Measurements from ENCODE around the gene ATP2B2.

ATP2B2 gene

DNA sequence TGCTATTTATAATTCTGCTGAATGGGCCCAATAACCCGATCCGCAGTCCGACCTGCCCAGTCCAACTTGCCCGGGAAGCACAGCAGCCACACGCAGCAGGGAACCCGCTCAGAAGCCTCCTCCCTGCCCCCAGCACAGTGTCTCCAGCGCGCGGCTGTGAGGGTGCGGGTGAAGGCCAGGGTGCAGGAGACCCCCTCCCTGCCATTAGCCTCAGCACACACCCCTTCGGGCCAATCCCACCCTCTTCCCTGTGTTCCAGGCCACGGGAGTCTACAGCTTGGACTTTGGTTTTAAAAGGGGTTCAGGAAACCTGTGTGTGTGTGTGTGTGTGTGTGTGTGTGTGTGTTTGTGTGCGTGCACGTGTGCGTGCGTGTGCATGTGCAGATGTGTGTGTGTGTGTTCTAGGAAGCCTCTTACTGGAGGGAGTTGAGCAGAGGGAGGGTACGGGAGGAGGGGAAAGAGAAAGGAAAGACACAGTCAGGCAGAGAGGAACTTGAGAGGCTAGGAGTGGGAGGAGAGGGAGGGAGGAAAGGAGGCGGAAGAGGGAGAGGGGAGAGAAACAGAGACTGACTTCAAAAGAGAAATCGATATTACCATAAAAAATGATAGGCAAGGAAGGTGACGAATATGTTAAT lies 34.2 kb downstream of the ATP2B2 start:
- DNase-seq (ENCODE audit: low read depth in 1 of 2, low spot score in 1 of 2) = no peak

DNA sequence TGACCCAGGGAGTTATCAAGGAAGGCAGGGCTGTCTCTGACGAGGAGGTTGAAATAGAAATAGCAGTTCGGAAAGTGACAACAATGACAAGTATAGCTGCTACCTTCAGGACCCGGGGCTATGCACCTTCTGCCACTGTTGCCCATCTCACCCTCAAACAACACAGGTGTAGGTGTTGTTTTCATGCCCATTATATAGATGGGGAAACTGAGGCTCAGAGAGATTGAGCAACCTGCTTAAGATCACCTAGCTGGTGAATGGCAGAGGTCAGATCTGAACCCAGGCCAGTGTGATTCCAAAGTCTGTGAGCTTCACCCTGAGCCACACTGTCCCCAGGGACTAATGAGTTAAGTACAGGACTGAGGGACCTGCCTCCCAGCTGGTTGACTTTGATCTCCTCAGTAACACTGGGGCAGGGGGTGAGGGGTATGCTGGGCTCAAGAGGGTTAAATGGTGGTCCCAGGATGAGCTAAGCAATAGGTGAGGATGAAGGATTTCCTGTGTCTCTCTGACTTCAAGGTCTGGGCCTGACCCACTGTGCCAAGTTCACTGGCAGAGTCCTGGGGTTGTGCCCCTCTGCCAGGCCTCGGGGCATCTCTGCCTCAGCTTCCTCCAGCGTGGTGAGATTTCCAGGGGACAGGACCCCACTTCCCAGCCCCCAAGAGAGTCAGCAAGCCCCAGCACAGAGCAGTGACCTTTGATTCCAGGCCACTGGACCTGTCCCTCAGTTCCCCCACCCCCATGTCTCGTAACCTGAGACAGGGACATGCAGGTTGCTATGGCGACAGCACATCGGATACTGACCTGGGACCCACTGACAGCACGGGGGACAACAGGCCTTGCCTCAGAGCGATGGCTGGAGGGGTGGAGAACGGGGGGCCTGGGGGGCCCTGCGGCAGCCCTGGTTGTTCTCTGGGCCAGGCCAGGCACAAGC lies 35.0 kb downstream of the ATP2B2 start:
- no peak for DNase-seq (ENCODE audit: low read depth in 1 of 2, low spot score in 1 of 2)

DNA sequence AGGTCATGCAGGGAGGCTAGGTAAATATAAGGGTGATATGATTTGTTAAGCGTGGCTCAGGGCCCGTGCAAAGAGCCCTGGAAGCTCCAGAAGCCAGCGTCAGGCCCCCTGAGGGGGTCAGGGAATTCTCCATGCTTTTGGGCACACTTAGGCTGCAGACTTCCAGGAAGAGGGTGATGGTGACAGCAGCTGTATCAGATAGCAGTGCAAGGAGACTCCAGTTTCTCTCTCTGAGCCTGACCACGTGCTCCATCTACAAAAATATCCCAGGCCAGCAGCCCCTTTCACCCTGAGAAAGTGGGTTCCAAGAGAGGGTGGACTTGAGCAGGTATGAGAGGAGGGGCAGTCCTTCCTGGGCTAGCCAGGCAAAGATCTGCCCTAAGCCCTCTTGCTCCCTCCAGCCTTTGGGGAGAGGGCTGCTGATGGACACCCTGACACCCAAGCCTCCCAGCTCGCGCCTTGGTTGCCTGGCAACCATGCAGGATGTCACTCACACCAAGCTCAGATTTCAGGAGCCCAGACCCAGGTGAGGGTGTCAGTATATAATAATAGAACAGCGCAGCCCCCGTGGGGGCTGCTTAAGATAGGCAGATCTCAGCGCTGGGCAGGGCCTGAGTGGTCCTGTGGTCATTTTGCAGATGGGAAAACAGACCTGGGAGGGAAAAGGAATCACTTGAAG lies 35.8 kb downstream of the ATP2B2 start:
- no peak for DNase-seq (ENCODE audit: low read depth in 1 of 2, low spot score in 1 of 2)

DNA sequence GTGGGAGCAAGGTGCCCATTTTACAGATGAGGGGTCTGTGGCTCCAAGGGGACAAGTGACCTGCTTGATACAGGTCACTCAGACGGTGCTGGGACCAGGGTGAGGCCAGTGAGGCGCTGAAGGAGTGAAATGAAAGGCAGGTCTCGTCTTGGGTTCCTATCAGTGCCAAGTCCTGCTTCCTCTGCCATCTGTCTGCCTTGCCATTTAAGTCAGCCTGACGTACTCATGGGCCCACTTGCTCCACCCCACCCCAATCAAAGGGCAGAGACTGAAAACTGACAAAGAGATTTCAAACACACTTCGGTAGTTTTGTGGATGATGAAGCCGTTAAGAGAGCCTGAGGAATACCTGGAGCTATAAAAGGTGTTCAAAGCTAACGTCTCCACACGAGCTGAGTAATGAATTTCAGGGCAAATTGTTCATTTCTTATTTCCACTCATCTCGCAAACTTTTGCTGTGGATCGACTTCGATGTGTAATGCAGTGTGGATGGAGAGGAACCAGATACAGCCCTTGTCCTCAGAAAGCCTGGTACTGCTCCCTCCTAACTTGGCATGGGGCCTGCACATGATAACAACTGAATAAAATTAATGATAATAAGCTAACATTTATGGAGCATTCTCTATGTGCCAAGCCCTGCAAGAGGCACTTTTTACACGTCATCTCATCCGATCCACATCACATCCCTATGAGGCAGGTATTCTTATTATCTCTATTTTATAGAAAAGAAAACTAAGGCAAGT lies 36.6 kb downstream of the ATP2B2 start:
- no peak for DNase-seq (ENCODE audit: low read depth in 1 of 2, low spot score in 1 of 2)

DNA sequence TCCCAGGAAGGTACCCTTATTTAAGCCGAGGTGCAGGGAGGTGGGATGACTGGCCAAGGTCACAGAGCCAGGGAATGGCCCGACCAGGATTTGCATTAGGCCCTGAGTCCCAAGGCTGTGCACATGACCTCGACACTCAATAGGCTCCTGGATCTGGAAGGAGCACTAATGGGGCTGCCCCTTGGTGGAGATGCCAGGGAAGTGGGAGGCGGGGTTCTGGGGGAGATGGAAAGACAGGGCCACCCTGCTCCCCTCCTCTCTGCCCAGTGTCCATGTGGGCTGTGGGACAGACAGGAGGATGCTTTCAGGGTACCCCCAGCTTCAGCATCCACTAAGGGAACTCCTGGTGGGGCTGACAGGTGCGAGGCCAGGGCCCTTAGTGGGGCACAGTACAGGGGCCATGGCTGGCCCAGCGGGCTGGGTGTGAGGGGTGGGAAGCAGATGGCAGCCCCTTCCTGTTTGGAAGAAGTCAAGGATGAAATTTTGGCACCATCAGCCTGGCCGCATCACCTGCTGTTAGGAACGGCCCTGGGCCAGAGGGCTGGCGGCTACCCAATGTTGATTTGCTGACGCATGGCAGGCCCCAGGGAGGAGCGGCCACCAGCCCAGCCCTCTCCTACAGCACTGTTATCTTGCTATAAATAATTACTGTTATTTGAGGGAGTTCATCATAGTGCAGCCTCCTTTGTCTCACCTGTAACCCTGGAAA lies 37.3 kb downstream of the ATP2B2 start:
- DNase-seq (ENCODE audit: low read depth in 1 of 2, low spot score in 1 of 2) = no peak

DNA sequence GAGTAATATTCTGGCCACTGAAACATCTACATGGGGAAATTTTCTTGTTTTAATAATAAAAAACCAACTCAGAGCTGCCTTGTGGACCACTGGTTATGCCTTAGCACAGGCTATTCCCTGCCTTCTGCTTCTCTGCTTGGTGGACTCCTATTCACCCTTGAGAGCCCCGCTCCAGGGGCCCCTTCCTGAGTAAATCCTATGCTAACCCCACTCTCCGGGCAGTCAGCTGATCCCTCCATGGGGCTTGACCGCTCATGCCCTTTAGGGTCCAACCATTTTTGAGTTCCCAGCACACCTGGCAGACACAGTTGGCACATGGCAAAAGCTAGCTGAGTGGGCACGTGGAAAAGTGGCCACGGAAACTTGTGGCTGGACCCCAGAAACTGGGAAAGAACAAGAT lies 38.2 kb downstream of the ATP2B2 start:
- no peak for DNase-seq (ENCODE audit: low read depth in 1 of 2, low spot score in 1 of 2)

DNA sequence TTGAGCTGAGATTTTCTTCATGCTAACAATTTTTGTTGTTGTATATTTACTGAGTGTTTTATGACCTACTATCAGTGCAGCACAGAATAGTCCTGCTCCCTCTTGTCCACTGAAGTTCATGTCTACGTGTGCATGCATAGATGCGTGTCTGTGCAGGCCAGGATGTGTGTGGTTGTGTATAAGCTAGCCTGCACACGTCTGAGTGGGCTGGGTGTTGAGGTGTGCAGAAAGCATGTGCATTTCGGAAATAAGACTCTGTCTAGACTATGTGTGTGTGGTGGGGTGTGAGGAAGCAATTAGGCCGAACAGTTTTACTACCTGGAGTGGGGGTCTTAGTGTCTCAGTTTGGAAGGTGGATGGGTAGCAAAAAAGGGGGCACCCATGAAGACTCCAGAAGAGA lies 39.2 kb downstream of the ATP2B2 start:
- no peak for DNase-seq (ENCODE audit: low read depth in 1 of 2, low spot score in 1 of 2)

DNA sequence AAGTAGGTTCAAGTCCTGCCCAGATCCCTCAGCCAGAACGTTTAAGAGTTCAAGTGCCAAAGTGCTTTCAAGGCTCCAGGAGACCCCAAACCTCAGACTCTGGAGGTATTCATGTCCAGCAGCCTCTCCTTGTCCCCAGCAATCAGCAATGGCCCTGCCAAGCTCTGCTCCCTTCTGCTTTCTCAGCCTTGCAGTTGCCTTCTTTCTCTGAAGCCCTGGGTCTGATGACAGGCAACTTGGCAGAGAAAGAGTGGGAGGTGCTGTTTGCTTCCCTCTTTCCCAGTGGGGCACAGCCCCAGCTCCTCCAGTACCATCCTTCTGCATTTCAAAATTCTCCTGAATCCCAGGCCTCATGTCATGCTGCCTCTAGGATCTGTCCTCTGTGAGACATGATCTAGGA lies 40.2 kb downstream of the ATP2B2 start:
- no peak for DNase-seq (ENCODE audit: low read depth in 1 of 2, low spot score in 1 of 2)

DNA sequence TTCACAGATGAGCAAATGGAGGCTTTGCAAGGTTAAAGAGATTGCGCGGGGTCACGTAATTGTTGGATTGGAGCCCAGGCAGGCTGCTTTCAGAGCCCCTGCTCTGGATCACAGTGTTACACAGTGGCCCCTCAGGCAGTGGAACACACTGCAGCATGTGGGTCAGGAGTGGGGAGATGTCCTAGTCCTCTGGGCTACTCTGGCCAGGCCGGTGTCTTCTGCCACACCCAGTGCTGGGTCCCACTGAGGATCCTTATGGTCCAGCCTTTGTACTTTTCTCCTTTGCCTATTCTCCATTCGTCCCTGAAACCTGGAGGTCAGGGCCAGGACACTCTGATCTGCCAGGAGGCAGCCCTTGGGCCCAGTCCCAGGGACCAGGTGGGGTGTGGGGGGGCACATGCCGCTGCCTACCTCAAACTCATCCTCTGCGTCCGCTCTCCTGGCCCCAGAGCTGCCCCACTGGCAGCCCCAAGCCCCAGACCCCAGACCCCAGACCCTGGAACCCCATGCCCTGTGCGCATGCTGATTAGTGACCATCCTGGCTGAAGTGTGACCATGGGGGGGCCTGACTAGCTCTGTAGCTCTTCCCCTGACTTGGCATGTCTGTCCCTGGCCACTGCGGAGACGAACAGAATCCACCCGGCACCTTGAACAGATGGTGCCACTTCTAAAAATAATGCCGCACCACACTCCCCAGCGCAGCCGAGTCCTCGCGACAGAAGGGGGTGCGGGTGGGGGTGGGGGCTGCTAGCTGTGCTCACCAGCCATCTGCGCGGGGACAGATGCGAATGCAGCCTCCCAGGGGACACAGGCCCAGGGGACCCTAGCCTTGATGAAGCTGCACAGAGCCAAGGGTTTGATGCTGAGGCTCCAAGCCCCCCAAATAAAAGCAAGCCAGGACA lies 41.6 kb downstream of the ATP2B2 start:
- DNase-seq (ENCODE audit: low read depth in 1 of 2, low spot score in 1 of 2) = no peak

DNA sequence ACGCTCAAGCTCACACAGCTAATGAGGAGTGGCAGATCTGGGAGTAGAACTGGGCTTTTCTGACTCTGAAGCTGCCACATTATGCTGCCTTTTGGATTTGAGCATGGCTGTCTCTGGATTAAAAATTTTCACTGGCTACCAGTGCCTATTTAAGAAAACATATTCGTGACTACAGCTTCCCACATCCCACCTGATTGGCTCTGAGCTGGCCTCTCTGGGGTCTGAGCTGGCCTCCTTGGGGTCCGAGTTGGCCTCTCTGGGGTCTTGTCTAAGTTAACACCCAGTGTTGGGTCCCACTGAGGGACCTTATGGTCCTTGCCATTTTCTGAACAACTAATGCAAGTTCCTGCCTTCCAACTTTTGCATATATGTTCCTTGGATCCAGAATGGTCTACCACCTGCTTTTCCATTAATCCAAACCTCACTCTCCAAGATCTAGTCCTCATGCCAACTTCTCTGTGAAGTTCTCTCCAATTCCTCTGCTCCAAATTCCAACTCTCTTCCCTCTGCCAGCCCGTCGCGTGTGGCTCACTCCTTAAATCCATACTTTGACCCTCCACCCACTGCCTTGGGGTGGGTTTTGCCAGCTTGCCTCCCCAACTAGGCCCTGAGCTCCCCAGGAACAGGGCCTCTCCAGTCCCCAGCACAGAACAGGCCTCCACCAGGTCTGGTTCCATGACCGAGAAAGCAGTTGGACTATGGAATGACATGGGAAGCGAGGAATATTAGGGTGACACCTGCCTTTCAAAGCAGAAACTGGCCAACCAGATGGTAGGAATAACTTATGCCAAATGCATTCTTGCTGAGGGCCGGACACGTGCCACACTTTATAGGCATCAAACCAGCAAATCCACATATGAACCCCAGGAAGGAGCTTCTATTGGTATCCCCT lies 42.5 kb downstream of the ATP2B2 start:
- DNase-seq (ENCODE audit: low read depth in 1 of 2, low spot score in 1 of 2) = no peak

DNA sequence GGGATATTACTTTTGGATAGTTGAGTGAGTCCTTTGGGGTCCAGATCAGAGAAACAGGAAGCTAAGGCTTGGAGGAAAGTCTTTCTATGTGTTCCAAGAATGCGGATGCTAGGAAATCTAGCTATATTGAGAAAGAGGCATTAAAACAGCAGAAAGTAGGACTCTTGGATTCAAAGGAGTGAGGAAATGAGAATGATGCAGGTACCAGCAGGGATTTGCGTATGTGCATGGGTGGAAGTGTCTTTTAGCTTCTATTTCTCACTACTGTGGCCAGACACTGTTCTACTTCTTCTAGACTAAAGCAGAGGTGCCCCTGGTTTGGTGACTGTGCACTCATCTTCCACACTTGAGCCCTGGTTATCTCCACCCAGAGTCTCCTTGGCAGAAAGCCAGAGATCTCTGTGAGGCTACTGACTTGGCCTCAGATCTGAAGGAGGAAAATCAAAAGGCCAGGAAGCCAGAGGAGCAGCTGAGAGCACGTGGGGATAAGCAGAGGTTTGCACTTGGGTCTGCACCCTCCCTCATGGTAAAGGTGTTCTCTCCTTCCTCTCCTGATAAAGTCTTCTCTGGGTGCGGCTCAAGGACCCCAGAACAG lies 44.3 kb downstream of the ATP2B2 start:
- DNase-seq (ENCODE audit: low read depth in 1 of 2, low spot score in 1 of 2) = no peak

DNA sequence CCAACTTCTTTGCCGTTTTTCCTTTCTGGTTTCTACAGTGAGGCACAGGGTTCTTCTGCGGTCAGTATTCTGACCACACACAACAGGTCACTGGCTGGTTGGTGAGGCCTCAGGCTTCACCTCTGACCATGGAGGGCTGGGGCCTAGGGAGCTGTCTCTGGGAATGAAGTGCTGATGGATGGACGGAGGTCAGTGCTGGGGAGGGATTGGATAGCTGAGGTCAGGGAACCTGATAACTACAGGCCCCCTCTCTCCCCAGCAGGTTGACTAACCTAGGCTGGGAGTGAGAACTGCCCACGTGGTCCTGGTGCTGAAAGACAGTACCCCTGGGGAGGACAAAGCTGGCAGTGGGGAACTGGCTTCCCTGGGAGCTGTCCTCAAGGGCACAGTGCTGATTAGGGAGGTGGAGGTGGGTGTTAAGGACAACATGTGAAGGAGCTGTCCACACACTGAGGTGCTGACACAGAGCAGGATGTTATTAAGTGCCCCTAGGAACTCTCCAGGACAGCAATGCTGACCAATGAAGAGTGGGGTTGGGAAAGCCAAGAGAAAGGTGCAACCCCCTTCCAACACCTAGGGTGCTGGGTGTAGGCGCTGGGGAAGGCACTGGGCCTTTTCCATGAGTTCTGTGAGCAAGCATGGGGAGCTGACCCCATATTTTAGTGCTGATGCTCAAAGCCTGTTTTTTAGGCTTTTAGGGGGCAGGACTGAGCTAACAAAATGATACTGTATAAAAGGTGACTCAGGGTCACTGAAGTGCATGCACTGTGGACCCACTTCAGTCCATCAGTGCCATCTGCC lies 45.2 kb downstream of the ATP2B2 start:
- DNase-seq (ENCODE audit: low read depth in 1 of 2, low spot score in 1 of 2) = no peak

DNA sequence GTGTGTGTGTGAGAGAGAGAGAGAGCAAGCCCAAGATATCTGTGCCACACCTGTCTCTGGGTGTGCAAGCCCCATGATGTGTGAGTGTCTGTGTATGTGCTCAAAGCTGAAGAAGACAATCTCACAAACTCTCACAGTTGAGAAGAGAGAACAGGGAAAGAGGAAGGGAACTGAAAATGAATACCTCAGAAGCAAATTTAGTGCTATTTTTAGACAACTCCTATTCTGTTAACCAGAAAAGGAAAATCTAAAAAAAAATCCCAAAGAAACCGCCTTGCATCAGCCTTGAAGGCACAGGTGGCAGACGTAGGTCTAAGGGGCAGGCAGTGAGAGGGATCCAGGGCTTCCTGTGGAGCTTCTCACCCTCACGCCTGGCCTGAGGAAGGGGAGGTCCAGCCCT lies 47.8 kb downstream of the ATP2B2 start:
- DNase-seq (ENCODE audit: low read depth in 1 of 2, low spot score in 1 of 2) = no peak

DNA sequence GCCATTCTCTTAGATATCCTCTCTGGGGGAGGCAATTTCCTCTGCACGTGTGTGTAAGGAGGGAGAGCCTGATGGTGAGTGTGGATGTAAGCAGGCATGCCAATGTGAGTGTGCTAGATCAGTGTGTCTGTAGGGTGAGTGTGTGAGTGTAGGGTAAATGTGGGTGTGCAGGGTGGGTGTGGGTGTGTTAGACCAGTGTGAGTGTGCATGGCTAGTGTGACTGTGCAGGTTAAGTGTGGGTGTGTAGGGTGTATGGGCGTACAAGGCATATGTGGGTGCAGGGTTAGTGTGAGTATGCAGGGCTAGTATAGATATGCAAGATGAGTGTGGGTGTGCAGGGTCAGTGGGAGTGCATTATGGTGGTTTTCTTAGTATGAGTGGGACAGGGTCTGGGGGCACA lies 48.4 kb downstream of the ATP2B2 start:
- DNase-seq (ENCODE audit: low read depth in 1 of 2, low spot score in 1 of 2) = no peak

DNA sequence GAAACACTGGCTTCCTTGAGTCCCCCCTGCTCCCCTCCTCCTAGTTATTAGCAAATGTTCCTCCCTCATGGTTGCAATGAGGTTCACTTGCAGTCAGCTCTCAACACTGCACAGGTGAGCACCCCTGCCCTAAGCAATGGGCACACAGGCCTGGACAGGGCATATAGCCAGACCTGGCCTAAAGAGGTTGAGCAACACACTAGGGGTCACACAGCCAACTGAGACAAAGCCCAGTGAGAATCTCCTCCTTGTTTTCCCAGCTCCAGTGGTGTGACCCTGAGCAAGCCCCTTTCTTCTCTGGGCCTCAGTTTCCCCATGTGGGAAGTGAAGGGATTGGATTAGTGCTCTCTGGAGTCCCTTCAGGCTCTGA lies 49.9 kb downstream of the ATP2B2 start:
- no peak for DNase-seq (ENCODE audit: low read depth in 1 of 2, low spot score in 1 of 2)

DNA sequence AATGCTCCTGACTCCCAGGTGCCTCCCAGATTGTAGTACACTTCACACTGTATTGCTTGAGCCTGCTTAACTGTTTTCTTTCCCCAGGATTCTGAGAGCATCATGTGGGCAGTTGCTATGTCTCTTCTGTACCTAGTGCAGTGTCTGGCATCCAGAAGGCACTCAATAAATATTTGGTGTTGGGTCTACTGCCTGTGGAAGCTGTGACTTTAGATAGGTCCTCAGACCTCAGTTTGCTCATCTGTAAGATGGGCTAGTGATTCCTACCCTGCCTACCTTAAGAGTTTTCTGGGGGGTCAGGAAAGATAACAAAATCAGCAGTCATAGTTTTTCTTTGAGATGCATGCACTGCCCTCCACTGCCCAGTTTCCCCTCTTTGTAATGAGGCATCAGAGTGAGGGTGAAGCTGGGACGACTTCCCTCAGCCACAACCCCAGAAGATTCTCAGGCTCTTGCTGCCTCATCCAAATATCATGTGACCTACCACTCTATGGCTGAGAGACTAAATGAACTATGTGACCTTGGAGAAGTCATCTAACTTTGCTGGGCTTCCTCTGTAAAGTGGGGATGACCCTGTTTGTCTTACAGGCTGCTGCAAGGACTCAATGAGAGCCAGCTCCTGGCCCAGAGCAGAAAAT lies 50.4 kb downstream of the ATP2B2 start:
- DNase-seq (ENCODE audit: low read depth in 1 of 2, low spot score in 1 of 2) = no peak

Data from activated T-helper 1 cell treated with anti-CD3 and anti-CD28 coated beads, Interleukin-2, amount 50 U/mL, for 16 hours (primary cell).